K562 (cell line): Measurements from ENCODE around the gene CTXND1.

Source experiments
- CREB1 ChIP-seq, 2 experiments: sonication (generic) in 1 of 2; formaldehyde crosslinking in 1 of 2; IDR thresholded peaks; 2 replicates each; pipeline versions ENCODE4 v1.6.1 to v1.8.0; 2012 to 2022; ENCODE audit warnings: inconsistent platforms in 1 of 2, mild to moderate bottlenecking in 1 of 2, missing genetic modification reagents in 1 of 2, moderate library complexity in 1 of 2
- CTCF ChIP-seq, 3 experiments: IDR thresholded peaks in 2 of 3; conservative IDR thresholded peaks in 1 of 3; 2 replicates each; pipeline ENCODE4 v1.5.1; 2011 to 2012; ENCODE audit warnings: low read length in 3 of 3, mild to moderate bottlenecking in 3 of 3, control low read depth in 2 of 3, improper control_type of control experiment in 1 of 3, inconsistent platforms in 1 of 3, low read depth in 1 of 3, mixed read lengths in 1 of 3, moderate library complexity in 1 of 3; ENCODE audit not compliant: insufficient read depth in 2 of 3
- EP300 ChIP-seq: IDR thresholded peaks from 2 replicates; pipeline ENCODE4 v1.6.1; 2012; ENCODE audit warnings: low read length, improper control_type of control experiment
- JUNB ChIP-seq: fragments of 450-650 bp; formaldehyde crosslinking; conservative IDR thresholded peaks from 2 replicates; pipeline ENCODE4 v1.4.0; 2020; ENCODE audit warnings: mild to moderate bottlenecking
- MTA3 ChIP-seq: fragments of 450-650 bp; formaldehyde crosslinking; IDR thresholded peaks from 2 replicates; pipeline ENCODE4 v1.6.1; 2017; ENCODE audit warnings: mild to moderate bottlenecking, borderline replicate concordance
- NRF1 ChIP-seq, 2 experiments: fragments of 450-650 bp; IDR thresholded peaks in 1 of 2; conservative IDR thresholded peaks in 1 of 2; 2 replicates each; pipeline ENCODE4 v1.6.1; 2014; ENCODE audit warnings: mild to moderate bottlenecking in 2 of 2
- POLR2AphosphoS2 ChIP-seq: IDR thresholded peaks from 2 replicates; pipeline ENCODE4 v1.6.1; 2012; ENCODE audit warnings: low read length, improper control_type of control experiment
- SIN3A ChIP-seq, 2 experiments: fragments of 150-350 bp in 1 of 2; IDR thresholded peaks; 2 replicates each; pipeline ENCODE4 v1.6.1; 2011 to 2016; ENCODE audit warnings: borderline replicate concordance in 2 of 2, low read depth in 2 of 2, low read length in 2 of 2, mild to moderate bottlenecking in 2 of 2, moderate library complexity in 2 of 2; ENCODE audit not compliant: control insufficient read depth in 1 of 2
- TF ChIP-seq, protein P1 (sequence below): fragments of 250-450 bp; sonication (Bioruptor Pico); IDR thresholded peaks from 2 replicates; pipeline ENCODE4 v1.5.1; 2021; ENCODE audit warnings: mild to moderate bottlenecking

DNA sequence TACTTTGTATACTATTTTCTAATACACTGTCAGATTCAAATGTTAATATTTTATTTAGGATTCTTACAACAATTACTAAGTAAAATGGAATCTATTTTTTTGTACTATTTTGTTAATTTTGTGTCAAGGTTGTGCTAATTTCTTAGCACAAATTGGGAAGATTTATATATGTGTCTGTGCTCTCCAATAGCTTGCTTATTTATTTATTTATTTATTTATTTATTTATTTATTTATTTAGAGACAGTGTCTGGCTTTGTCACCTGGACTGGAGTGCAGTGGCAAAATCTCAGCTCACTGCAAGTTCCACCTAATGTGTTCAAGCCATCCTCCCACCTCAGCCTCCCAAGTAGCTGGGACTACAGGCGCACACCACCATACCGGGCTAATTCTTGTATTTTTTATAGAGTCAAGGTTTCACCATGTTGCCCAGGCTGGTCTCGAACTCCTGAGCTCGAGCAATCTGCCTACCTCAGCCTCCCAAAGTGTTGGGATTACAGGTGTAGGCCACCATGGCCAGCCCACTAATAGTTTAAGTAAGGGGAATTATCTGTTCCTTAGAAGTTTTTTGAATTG lies 34.6 kb downstream of the CTXND1 start:
- TF ChIP-seq CREB1 (IDR thresholded peaks at IDR 0.05) (no peak), CREB1 (CRISPR knock-in tag; IDR thresholded peaks at IDR 0.05) (no peak), CTCF (IDR thresholded peaks at IDR 0.05 in 2 of 3, conservative IDR thresholded peaks at IDR 0.05 in 1 of 3; ENCODE audit: insufficient read depth in 2 of 3, low read depth in 1 of 3, low read length in 3 of 3) (no peak), EP300 (no peak), POLR2AphosphoS2 (no peak), SIN3A (IDR thresholded peaks at IDR 0.05; ENCODE audit: borderline replicate concordance in 2 of 2, control insufficient read depth in 1 of 2, low read depth in 2 of 2, low read length in 2 of 2) (no peak), NRF1 (conservative IDR thresholded peaks at IDR 0.05 in 1 of 2, IDR thresholded peaks at IDR 0.05 in 1 of 2) (no peak), JUNB (CRISPR knock-in tag) (no peak), MTA3 (no peak)
- TF ChIP-seq, protein P1, sequence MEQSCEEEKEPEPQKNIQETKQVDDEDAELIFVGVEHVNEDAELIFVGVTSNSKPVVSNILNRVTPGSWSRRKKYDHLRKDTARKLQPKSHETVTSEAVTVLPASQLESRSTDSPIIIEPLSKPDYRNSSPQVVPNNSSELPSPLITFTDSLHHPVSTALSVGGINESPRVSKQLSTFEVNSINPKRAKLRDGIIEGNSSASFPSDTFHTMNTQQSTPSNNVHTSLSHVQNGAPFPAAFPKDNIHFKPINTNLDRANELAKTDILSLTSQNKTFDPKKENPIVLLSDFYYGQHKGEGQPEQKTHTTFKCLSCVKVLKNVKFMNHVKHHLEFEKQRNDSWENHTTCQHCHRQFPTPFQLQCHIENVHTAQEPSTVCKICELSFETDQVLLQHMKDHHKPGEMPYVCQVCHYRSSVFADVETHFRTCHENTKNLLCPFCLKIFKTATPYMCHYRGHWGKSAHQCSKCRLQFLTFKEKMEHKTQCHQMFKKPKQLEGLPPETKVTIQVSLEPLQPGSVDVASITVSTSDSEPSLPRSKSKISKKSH (CRISPR knock-in tag) = no peak
